HG02840 (cell line): ENCODE results near the gene FLNB.

Experiments
- ATAC-seq: cut with Tn5 transposase; IDR thresholded peaks from one replicate; pipeline ENCODE4 v1.9.1; 2021; ENCODE audit warnings: mild to moderate bottlenecking, moderate library complexity, moderate number of reproducible peaks; ENCODE audit not compliant: unreplicated experiment, low FRiP score

Gene FLNB

GRCh38 chr3:58008141-58009025 lies at the start of gene FLNB:
TSS of gene FLNB (plus strand) at chr3:58008422. CDS start at chr3:58008565, 143 bp downstream.
- ATAC-seq: no peak

DNA sequence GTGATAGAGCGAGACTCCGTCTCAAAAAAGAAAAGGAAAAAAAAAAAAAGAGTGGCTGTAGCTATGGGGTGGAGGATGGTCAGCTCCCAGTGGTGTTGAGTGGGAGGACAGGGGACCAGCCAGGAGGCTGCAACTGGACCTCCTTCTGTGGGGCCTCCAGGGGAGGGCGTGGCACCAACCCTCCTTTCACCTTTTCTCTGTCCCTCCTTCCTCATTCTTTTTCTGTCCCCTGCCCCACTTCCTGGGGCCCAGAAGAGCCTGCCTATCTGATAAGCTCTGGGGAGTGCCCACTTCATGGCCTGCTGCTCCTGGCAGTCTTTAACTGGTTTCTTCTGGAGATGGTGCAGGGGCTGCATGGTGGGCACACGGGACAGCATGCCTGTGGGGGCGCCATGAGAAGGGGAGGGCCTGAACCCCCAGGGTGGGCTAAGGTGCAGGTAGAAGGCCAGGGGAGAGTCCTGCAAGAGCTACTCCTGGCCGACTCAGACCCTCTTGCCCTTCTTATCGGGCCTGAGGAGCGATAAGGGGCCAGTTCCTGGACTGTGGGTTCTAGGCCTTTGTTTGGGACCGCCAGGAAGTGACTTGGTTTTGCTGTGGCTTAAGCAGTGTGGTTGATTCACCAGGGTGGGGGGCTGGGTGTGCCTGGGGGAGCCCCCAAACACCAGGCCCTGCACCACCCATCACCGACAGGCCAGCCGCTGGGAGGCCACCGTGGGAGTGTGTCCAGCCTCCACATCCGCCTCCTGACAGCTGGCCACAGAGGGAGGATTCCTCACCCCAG lies 49.4 kb upstream of the FLNB start:
- no peak for ATAC-seq

DNA sequence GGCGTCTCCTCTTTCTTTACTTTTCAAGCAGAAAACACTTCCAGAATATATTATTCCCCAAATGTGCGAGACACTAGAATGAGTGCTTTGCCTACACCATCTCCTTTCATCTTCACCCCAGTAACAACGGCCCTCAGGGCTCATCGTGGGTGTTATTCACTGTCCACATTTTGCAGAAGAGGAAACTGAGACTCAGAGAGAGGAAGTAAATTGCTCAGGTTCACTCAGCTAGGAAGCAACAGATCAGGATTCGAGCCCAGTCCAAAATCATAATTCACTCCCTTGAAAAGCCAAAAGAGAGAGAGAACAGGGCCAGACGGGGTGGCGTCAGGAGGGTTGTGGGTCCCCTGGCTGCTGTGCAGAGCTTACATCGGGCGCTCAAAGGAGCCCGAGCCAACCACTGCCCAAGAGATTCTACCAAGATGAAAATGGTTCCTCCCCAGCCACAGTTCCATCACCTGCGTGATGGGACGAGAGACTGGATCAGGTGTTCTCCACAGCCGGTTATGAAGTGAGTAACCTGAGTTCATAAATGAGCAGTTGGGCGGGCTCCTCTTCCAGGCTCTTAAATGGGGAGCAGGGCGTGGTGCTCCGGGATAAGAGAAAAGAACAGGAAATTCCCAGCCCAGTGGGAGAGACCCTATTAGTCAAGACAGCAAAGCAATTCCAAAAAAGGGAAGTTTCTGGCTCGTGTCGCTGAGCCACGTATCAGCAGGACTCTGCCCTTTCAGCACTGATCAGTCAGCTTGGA lies 48.6 kb upstream of the FLNB start:
- ATAC-seq: no peak

- ATAC-seq: no peak
These were observed 48.1 kb upstream of the FLNB start for GRCh38 chr3:57960174-57960505.

- no peak for ATAC-seq
These were observed 46.9 kb upstream of the FLNB start for GRCh38 chr3:57961177-57961827.

DNA sequence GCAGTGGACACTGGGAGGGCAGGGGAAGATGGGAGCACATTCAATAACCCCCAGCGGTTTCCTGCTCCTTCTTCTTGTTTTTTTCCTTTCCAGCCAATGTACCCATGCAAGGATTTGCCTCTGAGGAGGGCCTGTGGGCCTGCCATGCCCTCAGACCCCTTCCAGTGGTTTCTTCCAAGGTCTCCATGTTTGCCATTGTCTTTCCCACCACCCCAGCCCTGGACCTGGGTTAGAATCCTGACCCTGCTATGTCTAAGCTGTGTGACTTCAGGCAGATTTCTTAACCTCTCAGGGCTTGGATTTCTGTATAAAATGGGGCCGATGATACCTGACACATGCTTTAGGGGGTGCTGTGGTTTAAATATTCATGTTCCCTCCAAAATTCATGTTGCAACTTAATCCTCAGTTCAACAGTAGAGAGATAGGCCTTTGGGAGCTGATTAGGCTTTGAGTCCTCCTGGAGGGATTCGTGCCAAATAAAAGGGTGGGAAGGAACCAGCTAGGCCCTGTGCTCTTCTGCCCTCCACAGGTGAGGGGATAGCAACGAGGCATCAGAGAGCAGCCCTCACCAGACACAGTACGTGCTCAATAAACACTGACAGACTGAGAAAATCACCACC lies 46.3 kb upstream of the FLNB start:
- no peak for ATAC-seq

DNA sequence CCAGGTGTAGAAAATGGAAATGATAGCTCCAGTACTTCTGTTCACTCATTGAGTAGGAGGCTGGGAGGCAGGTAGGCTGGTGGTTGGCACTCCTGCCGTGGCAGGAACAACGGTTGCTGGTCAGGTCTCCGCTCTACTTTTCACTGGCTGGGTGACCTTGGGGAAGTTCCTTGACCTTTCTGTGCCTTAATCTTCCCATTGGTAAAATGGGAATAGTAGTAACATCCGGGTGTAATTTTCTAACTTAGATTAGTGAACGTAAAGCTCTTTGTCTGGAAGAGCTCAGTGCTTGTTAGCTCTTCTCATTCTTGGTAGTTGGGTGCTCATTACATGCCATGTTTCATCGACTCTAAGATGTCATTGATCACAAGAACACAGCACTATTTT lies 45.8 kb upstream of the FLNB start:
- no peak for ATAC-seq

DNA sequence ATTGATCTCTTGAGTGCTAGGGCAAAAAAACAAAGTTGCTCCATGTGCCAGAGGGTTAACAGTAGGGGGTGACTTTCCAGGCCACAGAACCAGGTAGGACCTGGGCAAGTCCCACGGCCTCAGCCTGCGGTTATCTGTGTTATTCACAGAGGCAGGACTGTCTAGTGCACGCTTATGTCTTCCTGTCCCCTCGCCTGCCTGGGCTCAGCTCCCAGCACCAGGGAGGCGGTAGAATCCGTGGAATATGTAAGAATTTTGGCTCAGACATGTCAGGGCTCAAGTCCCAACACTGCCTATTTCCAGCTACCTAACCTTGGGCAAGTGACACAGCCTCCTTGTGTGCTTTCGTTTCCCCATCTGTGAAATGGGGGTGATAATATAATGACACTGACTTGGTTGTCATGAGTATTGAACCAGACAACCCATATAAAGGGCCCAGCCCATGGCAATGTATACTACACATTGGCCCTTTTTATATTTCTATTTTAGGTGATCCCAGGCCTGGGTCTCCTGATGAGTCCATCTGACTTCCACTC lies 44.3 kb upstream of the FLNB start:
- no peak for ATAC-seq

DNA sequence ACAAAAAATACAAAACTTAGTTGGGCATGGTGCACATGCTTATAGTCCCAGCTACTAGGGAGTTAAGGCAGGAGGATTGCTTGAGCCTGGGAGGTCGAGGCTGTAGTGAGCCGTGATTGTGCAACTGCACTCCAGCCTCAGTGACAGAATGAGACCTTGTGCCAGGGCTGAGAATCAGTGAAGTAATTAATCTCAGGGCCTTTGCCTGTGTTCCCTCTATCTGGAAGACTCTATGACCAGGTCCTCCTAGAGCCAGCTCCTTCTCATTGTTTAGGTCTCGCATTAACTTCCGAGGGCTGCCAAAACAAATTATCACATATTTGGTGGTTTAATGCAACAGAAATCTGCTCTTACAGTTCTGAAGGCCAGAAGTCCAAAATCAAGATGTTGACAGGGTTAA lies 41.4 kb upstream of the FLNB start:
- no peak for ATAC-seq

- ATAC-seq: no peak
These were observed 40.6 kb upstream of the FLNB start for GRCh38 chr3:57967590-57967989.

GRCh38 chr3:57968501-57968900 lies 39.7 kb upstream of the FLNB start:
- no peak for ATAC-seq

DNA sequence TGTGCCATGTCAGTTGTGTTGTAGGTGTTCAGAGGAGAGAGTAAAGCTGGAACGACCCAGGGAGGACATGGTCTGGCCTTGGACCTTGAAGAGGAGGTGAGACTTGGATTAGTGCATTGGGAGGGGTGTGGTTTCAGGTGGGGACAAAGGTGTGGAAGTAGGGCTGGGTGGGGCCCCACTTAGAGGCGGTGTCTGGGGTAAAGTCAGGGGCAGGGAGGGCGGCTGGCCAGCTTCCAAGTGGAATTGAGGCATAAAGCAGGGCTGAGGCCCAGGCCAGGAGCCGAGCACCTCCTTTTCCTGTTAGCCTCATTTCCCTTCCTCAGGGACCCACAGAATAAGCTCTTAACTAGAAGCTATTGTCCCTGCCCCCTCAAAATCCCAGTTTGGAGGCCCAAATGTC lies 36.2 kb upstream of the FLNB start:
- no peak for ATAC-seq

DNA sequence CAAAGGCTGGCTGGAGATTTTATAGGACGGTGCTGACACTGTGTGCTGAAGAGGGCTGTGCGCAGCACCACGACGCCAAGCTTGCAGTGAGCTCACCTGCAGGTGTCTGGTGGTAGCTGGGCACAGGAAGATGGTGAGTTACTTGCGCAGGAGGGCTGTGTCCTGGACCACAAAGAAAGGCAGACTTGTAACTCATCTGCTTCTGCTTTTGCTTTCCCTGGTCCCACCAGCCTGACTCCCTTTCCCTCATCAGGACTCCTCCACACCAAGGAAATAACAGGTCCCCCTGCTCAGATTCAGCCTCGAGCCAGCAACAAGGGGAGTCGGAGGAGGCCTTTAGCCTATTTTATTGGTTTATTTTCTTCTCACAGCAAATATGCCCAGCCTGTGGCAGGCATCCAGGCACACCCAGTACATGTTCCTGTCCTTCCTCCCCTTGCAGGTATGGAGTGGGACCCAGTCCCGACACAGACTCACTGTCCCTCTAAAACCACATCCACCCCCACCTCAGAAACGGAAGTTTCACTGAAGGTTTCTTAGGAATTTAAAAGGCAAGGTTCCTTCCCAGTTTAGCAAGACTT lies 35.6 kb upstream of the FLNB start:
- ATAC-seq: no peak

DNA sequence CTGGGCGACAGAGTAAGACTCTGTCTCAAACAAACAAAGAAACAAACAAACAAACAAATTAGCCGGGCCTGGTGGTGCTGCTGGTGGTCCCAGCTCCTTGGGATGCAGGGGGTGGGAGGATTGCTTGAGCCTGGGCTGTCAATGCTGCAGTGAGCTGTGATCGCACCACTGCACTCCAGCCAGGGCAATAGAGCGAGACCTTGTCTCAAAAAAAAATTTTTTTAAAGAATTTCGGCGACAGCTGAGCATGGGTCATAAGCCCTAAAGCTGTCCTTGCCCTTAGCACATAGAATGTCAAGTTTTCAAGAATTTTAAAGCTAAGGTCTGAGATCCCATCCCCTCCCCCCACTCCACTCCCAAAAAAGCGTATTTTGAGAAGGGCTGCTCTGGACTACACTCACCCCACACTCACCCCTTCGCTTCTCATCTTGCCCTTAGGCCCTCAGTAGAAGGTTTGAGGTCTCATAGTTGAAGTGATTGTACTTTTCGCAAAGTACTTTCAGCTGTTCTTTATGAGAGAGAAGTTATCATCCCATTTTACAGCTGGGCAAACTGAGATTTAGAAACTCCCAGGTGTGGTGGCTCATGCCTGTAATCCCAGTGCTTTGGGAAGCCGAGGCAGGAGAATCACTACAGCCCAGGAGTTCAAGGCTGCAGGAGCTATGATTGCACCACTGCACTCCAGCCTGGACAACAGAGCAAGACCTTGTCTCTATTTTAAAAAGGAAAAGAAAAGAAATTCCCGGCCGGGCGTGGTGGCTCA lies 34.3 kb upstream of the FLNB start:
- ATAC-seq: no peak

DNA sequence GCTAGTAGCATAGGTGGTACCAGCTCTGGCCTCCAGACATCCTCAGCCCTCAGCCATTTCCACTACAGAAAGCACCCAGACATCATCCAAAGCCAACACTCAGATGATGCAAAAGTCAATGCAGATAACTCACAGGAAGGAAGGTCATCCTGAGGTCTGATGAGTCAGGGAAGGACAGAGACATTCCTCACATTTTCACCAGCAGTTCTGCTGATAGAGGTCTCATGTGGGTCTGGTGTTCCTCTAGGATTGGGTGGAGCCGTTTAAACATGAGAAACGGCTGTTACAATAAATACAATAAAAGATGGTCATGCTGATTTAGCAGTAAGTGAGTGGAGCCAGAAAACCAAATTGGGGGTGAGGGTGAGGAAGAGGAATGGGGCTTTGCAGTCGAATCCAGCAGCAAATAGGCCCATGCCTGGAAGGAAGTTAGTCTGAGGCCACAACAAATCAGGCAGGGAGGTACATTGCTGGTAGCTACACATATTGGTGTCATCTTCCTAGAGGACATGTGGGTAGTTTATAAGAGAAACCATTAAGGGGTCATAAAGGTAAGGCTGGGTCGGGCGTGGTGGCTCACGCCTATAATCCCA lies 33.3 kb upstream of the FLNB start:
- no peak for ATAC-seq

GRCh38 chr3:57977818-57978235 lies 30.4 kb upstream of the FLNB start:
- no peak for ATAC-seq

DNA sequence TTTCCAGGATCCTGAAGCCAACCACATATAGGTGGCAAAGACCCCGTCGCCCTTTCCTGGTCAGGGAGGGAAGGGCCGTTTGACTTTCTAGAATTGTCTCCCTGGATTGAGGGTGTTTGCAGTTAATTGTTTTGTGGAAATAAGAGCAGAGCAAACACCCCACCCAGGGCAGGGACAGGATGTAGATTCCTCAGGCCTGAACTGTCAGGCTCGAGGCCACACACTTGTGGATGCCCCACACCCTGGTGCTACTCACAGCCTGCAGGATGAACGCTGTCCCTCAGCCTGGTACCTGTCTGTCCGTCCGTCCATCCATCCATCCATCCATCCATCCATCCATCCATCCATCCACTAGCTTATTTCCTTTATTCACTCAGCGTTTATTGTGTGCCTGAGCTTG lies 29.9 kb upstream of the FLNB start:
- ATAC-seq: no peak

DNA sequence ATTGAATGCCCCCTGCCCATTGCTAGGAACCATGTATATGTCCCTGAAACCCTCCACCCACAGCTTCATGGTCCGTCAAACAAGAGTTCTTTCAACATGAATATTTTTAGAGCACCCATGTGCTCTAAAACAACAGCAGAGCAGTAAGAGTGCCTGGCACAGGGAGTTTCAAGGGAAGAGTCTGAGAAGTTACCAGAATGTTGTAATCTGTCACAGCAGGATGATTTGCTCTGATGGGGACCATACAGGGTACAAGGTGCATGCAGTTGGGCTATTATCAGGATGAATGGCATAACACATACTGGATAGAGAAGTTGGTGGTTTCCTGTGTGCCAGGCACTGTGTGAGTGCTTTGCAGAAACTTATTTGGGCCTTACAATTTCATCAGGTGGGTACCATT lies 27.8 kb upstream of the FLNB start:
- no peak for ATAC-seq
